Prostate gland (tissue), 2 donors: Measurements from ENCODE around the gene GPR146. TPM values are rescaled to one million over a fixed set of nuclear protein-coding genes. Genes with fewer than 3 reads are reported as not detected.

ENCODE experiments used
- DNase-seq: peaks from one replicate; pipeline ENCODE4 v3.0.0-alpha.2; 2019; ENCODE audit warnings: low spot score
- H3K27ac ChIP-seq, 2 donors: fragments of 200-600 bp; sonication (generic); 2 replicates each; pipeline ENCODE4 v1.5.1; 2017 to 2019
- H3K27me3 ChIP-seq: fragments of 200-600 bp; sonication (generic); replicated peaks from 2 replicates; pipeline ENCODE4 v1.5.1; 2019; ENCODE audit not compliant: insufficient read depth
- H3K36me3 ChIP-seq, 2 donors: fragments of 200-600 bp; sonication (generic); 1 replicate in 1 of 2; 2 replicates in 1 of 2; pipeline versions ENCODE4 v1.5.1 to v1.8.1; 2017 to 2019
- H3K4me1 ChIP-seq: fragments of 200-600 bp; sonication (generic); replicated peaks from 2 replicates; pipeline ENCODE4 v1.5.1; 2019
- H3K4me3 ChIP-seq, 2 donors: fragments of 200-600 bp; sonication (generic); 2 replicates each; pipeline ENCODE4 v1.5.1; 2017 to 2019
- H3K9me3 ChIP-seq: fragments of 200-600 bp; sonication (generic); 2 replicates; pipeline ENCODE4 v1.5.1; 2017
- POLR2A ChIP-seq: fragments of 450-650 bp; IDR thresholded peaks from one replicate; pipeline ENCODE4 v1.6.1; 2016; ENCODE audit warnings: antibody characterized with exemption, mild to moderate bottlenecking
- POLR2AphosphoS5 ChIP-seq: sonication (generic); formaldehyde crosslinking; IDR thresholded peaks from one replicate; pipeline ENCODE4 v1.6.1; 2017; ENCODE audit warnings: antibody characterized with exemption
- WGBS: methylation state at CpG from one replicate; pipeline ENCODE4 v1.1.5; 2018; 5-methylcytosine and 5-hydroxymethylcytosine counted together
- intact Hi-C: fragments of 100-400 bp; cut with DNase I; formaldehyde crosslinking; loops from one replicate; pipeline ENCODE4 v1.14.2; 2022
- total RNA-seq, 2 donors: library from RNA; depleted of rRNA; stranded (reverse); fragments of >200 nt; gene quantifications; one replicate each; pipeline ENCODE4 v1.1.0, GENCODE V29; 2016
- TF ChIP-seq, protein P1 (sequence below), 4 experiments: fragments of 200-600 bp in 2 of 4; fragments of 450-650 bp in 2 of 4; sonication (generic) in 2 of 4; IDR thresholded peaks; 1 replicate in 3 of 4; 2 replicates in 1 of 4; pipeline ENCODE4 v1.5.1; 2016 to 2019; ENCODE audit warnings: antibody characterized with exemption in 4 of 4, mild to moderate bottlenecking in 2 of 4, moderate library complexity in 2 of 4

The GPR146 gene
- total RNA-seq, 2 donors from 2014 or later: 6.1 to 25.9 TPM

DNA sequence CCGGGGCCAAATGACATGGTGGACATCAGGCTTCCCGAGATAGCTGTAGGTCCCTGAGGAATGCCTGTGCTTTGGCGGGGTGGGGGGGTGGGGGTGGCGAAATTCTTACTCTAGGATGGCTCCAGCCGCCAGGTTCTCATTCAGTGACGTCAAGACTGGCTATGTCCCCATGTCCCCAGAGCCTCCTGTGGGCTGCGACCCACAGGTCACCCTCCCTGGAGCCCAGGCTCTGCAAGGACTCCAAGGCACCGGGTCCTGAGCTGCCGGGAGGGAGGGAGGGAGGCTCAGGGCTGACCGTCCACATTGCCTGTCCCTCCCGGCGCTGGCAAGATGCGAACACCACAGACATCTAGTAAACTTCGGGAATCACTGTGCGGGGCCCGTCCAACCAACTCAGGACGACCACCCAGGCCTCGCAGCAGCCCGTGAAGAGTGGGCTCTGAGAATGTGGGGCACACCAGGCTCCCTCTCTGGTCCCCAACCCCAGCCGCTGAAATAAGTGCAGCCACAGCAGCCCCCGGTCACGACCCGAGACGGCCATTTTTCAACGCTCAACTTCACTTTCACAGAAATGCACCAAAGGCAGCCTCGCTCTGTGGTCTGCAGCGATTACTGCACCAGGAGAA is 12.6 kb downstream of the GPR146 start:
- DNase-seq: no peak
- Histone ChIP-seq H3K27me3 (no peaks in the 10 kb centered on the region), H3K4me3 (no peak overlapping the region), H3K4me1 (peaks cover 4% of the 10 kb centered on the region), H3K9me3 (no peaks in the 10 kb centered on the region), H3K27ac (no peak overlapping the region), H3K36me3 (no peaks in the 10 kb centered on the region)
- TF ChIP-seq, protein P1, sequence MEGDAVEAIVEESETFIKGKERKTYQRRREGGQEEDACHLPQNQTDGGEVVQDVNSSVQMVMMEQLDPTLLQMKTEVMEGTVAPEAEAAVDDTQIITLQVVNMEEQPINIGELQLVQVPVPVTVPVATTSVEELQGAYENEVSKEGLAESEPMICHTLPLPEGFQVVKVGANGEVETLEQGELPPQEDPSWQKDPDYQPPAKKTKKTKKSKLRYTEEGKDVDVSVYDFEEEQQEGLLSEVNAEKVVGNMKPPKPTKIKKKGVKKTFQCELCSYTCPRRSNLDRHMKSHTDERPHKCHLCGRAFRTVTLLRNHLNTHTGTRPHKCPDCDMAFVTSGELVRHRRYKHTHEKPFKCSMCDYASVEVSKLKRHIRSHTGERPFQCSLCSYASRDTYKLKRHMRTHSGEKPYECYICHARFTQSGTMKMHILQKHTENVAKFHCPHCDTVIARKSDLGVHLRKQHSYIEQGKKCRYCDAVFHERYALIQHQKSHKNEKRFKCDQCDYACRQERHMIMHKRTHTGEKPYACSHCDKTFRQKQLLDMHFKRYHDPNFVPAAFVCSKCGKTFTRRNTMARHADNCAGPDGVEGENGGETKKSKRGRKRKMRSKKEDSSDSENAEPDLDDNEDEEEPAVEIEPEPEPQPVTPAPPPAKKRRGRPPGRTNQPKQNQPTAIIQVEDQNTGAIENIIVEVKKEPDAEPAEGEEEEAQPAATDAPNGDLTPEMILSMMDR (IDR thresholded peaks at IDR 0.05): no peak
- TF ChIP-seq POLR2AphosphoS5 (no peak), POLR2A (no peak)
- WGBS: 96% methylated on average over 27 of the region's 27 CpGs
- intact Hi-C loops: no loop called here

- WGBS: 95% methylated on average over 60 of the region's 62 CpGs
- Histone ChIP-seq H3K4me1 (peaks cover 4% of the 10 kb centered on the region), H3K27ac (no peak overlapping the region), H3K9me3 (no peaks in the 10 kb centered on the region), H3K36me3 (no peaks in the 10 kb centered on the region), H3K27me3 (no peaks in the 10 kb centered on the region), H3K4me3 (no peak overlapping the region)
- no peak for DNase-seq
- intact Hi-C loops: no loop called here
- TF ChIP-seq, protein P1 (IDR thresholded peaks at IDR 0.05): no peak
- TF ChIP-seq POLR2A (no peak), POLR2AphosphoS5 (no peak)
Observed at GRCh38 chr7:1057416-1058291, 13.3 kb downstream of the GPR146 start.

- Histone ChIP-seq H3K4me3 (no peak overlapping the region), H3K4me1 (peaks cover 4% of the 10 kb centered on the region), H3K27me3 (no peaks in the 10 kb centered on the region), H3K36me3 (no peaks in the 10 kb centered on the region), H3K9me3 (no peaks in the 10 kb centered on the region), H3K27ac (no peak overlapping the region)
- 94% methylated on average over 13 of the region's 13 CpGs for WGBS
- TF ChIP-seq POLR2A (no peak), POLR2AphosphoS5 (no peak)
- TF ChIP-seq, protein P1 (IDR thresholded peaks at IDR 0.05): no peak
- DNase-seq: no peak
- intact Hi-C loops: no loop called here
Observed at GRCh38 chr7:1058311-1058710, 14.0 kb downstream of the GPR146 start.

- H3K36me3 ChIP-seq: no peaks in the 10 kb centered on the region
- peaks cover 4% of the 10 kb centered on the region for H3K4me1 ChIP-seq
- H3K27ac ChIP-seq: no peak overlapping the region
- DNase-seq: no peak
- no peak overlapping the region for H3K4me3 ChIP-seq
- H3K9me3 ChIP-seq: no peaks in the 10 kb centered on the region
- WGBS: 84% methylated on average over 10 of the region's 10 CpGs
- intact Hi-C loops: no loop called here
- no peaks in the 10 kb centered on the region for H3K27me3 ChIP-seq
- no peak for TF ChIP-seq POLR2A
- TF ChIP-seq POLR2AphosphoS5: no peak
- TF ChIP-seq, protein P1 (IDR thresholded peaks at IDR 0.05): no peak
Observed at GRCh38 chr7:1058821-1059199, 14.5 kb downstream of the GPR146 start.
